K562 (cell line): ENCODE results near the gene PCED1B. TPM values are rescaled to one million over a fixed set of nuclear protein-coding genes. Genes with fewer than 3 reads are reported as not detected.

Experiments
- ATF7 ChIP-seq: fragments of 450-650 bp; IDR thresholded peaks from 2 replicates; pipeline ENCODE4 v1.7.1; 2014; ENCODE audit warnings: mild to moderate bottlenecking, moderate library complexity
- FOXM1 ChIP-seq, 2 experiments: fragments of 450-650 bp in 1 of 2; sonication (generic) in 1 of 2; formaldehyde crosslinking in 1 of 2; IDR thresholded peaks; 2 replicates each; pipeline versions ENCODE4 v1.6.1 to v1.9.0; 2017 to 2022; ENCODE audit warnings: low read depth in 2 of 2, mild to moderate bottlenecking in 2 of 2, missing genetic modification reagents in 1 of 2, moderate library complexity in 1 of 2
- HDAC3 ChIP-seq: fragments of 450-650 bp; IDR thresholded peaks from 2 replicates; pipeline ENCODE4 v1.6.1; 2018; ENCODE audit warnings: borderline replicate concordance, mild to moderate bottlenecking, moderate library complexity; ENCODE audit not compliant: partially characterized antibody
- L3MBTL2 ChIP-seq: fragments of 450-650 bp; IDR thresholded peaks from 2 replicates; pipeline ENCODE4 v1.6.1; 2016; ENCODE audit warnings: mild to moderate bottlenecking, moderate library complexity
- MCM5 ChIP-seq: fragments of 450-650 bp; IDR thresholded peaks from 2 replicates; pipeline ENCODE4 v1.6.1; 2016; ENCODE audit warnings: low read depth
- RAD21 ChIP-seq, 2 experiments: fragments of 250-450 bp in 1 of 2; fragments of 450-650 bp in 1 of 2; sonication (Bioruptor Pico) in 1 of 2; formaldehyde crosslinking in 1 of 2; IDR thresholded peaks in 1 of 2; conservative IDR thresholded peaks in 1 of 2; 2 replicates each; pipeline versions ENCODE4 v1.4.0 to v1.8.0; 2020 to 2022; ENCODE audit warnings: mild to moderate bottlenecking in 2 of 2, moderate library complexity in 1 of 2
- WHSC1 ChIP-seq: IDR thresholded peaks from one replicate; pipeline ENCODE4 v1.6.1; 2012; ENCODE audit warnings: low read length, control low read depth, inconsistent platforms
- ZNF766 ChIP-seq: fragments of 200-800 bp; sonication (Bioruptor generic); conservative IDR thresholded peaks from 2 replicates; pipeline ENCODE4 v1.6.1; 2016; ENCODE audit warnings: missing genetic modification characterization, missing compliant biosample characterization
- polyA plus RNA-seq, 8 experiments: library from polyadenylated mRNA; depleted of rRNA in 4 of 8; stranded (reverse) in 5 of 8; unstranded in 3 of 8; fragments of >200 nt; fragmentation: Nextera tagmentation in 2 of 8; fragmentation: Illumina TruSeq in 1 of 8; extraction: Ambion mirVana in 2 of 8; extraction: Trizol in 1 of 8; gene quantifications; 2 replicates each; pipeline versions ENCODE4 v1.2.1 to v1.2.3, GENCODE V29; 2011 to 2014; ENCODE audit warnings: inconsistent platforms in 1 of 8, missing spikeins in 1 of 8
- total RNA-seq, 7 experiments: library from RNA; depleted of rRNA in 6 of 7; stranded (reverse); fragments of >200 nt in 6 of 7; fragmentation: Illumina TruSeq in 2 of 7; extraction: Trizol in 2 of 7; gene quantifications; 2 replicates each; pipeline versions ENCODE4 v1.2.1 to v1.2.3, GENCODE V29; 2011 to 2021; ENCODE audit warnings: low replicate concordance in 1 of 7
- TF ChIP-seq, protein P1 (sequence below), 2 experiments: fragments of 450-650 bp; formaldehyde crosslinking in 1 of 2; IDR thresholded peaks; 2 replicates each; pipeline versions ENCODE4 v1.4.0 to v1.6.1; 2014 to 2020; ENCODE audit warnings: mild to moderate bottlenecking in 2 of 2, borderline replicate concordance in 1 of 2, low read depth in 1 of 2
- TF ChIP-seq, protein P2 (sequence below), 2 experiments: fragments of 200-800 bp in 1 of 2; sonication (Bioruptor generic) in 1 of 2; sonication (generic) in 1 of 2; formaldehyde crosslinking in 1 of 2; IDR thresholded peaks in 1 of 2; conservative IDR thresholded peaks in 1 of 2; 2 replicates each; pipeline versions ENCODE4 v1.5.0 to v1.6.1; 2016 to 2020; ENCODE audit warnings: missing compliant biosample characterization in 1 of 2, missing genetic modification characterization in 1 of 2, missing genetic modification reagents in 1 of 2
- TF ChIP-seq, protein P3 (sequence below): fragments of 450-650 bp; IDR thresholded peaks from one replicate; pipeline ENCODE4 v1.6.1; 2018; ENCODE audit warnings: mild to moderate bottlenecking, moderate library complexity; ENCODE audit not compliant: partially characterized antibody
- TF ChIP-seq, protein P4 (sequence below): fragments of 450-650 bp; IDR thresholded peaks from 2 replicates; pipeline ENCODE4 v1.6.1; 2016

Gene PCED1B
- total and polyA plus RNA-seq, 9 of the 15 experiments (the other 6 are each of a cell fraction or from before 2014, with no cell fraction given): 1.2 to 9.3 (median 2.5) TPM

DNA sequence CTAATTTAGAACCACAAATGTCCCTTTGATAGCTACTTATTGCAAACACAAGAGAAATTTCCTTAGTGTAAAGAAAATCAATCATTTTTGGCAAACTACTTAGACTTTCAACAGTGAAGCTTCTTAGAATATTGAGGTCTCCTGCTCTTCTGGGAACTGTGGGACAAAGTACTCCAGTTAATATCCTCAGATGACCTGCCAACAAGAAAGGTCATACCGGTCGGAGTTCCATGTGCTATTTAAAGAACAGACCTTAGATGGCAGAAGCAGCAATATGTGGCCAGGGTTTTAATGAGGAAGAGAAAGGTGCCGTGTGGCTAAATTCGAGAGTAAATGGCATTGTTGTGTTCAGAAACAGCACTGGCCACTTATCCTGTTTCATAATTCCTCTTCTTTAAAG lies 115.1 kb downstream of the PCED1B start (continued):
- TF ChIP-seq, protein P1, sequence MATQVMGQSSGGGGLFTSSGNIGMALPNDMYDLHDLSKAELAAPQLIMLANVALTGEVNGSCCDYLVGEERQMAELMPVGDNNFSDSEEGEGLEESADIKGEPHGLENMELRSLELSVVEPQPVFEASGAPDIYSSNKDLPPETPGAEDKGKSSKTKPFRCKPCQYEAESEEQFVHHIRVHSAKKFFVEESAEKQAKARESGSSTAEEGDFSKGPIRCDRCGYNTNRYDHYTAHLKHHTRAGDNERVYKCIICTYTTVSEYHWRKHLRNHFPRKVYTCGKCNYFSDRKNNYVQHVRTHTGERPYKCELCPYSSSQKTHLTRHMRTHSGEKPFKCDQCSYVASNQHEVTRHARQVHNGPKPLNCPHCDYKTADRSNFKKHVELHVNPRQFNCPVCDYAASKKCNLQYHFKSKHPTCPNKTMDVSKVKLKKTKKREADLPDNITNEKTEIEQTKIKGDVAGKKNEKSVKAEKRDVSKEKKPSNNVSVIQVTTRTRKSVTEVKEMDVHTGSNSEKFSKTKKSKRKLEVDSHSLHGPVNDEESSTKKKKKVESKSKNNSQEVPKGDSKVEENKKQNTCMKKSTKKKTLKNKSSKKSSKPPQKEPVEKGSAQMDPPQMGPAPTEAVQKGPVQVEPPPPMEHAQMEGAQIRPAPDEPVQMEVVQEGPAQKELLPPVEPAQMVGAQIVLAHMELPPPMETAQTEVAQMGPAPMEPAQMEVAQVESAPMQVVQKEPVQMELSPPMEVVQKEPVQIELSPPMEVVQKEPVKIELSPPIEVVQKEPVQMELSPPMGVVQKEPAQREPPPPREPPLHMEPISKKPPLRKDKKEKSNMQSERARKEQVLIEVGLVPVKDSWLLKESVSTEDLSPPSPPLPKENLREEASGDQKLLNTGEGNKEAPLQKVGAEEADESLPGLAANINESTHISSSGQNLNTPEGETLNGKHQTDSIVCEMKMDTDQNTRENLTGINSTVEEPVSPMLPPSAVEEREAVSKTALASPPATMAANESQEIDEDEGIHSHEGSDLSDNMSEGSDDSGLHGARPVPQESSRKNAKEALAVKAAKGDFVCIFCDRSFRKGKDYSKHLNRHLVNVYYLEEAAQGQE (IDR thresholded peaks at IDR 0.05; ENCODE audit: borderline replicate concordance): peak; percentile 37; the same call in 1 of the 2 replicates
- TF ChIP-seq, protein P1 (CRISPR knock-in tag; IDR thresholded peaks at IDR 0.05; ENCODE audit: low read depth): no peak
- TF ChIP-seq L3MBTL2 (peak; percentile 65), HDAC3 (peak; percentile 22), MCM5 (no peak), ZNF766 (CRISPR knock-in tag) (peak; percentile 47; the same call in 1 of the 2 replicates), WHSC1 (no peak), FOXM1 (IDR thresholded peaks at IDR 0.05; ENCODE audit: low read depth) (peak; percentile 65; the same call in 1 of the 2 replicates), FOXM1 (CRISPR knock-in tag; IDR thresholded peaks at IDR 0.05; ENCODE audit: low read depth) (no peak), ATF7 (no peak; the same call in 1 of the 2 replicates), RAD21 (CRISPR knock-in tag; conservative IDR thresholded peaks at IDR 0.05 in 1 of 2, IDR thresholded peaks at IDR 0.05 in 1 of 2) (peak in 1 of 2 experiments; percentile 61; a peak in 3 of 4 replicates)
- TF ChIP-seq, protein P2, sequence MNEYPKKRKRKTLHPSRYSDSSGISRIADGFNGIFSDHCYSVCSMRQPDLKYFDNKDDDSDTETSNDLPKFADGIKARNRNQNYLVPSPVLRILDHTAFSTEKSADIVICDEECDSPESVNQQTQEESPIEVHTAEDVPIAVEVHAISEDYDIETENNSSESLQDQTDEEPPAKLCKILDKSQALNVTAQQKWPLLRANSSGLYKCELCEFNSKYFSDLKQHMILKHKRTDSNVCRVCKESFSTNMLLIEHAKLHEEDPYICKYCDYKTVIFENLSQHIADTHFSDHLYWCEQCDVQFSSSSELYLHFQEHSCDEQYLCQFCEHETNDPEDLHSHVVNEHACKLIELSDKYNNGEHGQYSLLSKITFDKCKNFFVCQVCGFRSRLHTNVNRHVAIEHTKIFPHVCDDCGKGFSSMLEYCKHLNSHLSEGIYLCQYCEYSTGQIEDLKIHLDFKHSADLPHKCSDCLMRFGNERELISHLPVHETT (CRISPR knock-in tag; conservative IDR thresholded peaks at IDR 0.05 in 1 of 2, IDR thresholded peaks at IDR 0.05 in 1 of 2): 0 out of 4 replicates have a peak, but pooled peaks of 1 of the 2 experiments have one; percentile 16
- TF ChIP-seq, protein P3, sequence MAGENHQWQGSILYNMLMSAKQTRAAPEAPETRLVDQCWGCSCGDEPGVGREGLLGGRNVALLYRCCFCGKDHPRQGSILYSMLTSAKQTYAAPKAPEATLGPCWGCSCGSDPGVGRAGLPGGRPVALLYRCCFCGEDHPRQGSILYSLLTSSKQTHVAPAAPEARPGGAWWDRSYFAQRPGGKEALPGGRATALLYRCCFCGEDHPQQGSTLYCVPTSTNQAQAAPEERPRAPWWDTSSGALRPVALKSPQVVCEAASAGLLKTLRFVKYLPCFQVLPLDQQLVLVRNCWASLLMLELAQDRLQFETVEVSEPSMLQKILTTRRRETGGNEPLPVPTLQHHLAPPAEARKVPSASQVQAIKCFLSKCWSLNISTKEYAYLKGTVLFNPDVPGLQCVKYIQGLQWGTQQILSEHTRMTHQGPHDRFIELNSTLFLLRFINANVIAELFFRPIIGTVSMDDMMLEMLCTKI: no peak
- TF ChIP-seq, protein P4, sequence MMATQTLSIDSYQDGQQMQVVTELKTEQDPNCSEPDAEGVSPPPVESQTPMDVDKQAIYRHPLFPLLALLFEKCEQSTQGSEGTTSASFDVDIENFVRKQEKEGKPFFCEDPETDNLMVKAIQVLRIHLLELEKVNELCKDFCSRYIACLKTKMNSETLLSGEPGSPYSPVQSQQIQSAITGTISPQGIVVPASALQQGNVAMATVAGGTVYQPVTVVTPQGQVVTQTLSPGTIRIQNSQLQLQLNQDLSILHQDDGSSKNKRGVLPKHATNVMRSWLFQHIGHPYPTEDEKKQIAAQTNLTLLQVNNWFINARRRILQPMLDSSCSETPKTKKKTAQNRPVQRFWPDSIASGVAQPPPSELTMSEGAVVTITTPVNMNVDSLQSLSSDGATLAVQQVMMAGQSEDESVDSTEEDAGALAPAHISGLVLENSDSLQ: peak; percentile 50
